Measurements from ENCODE around the gene RSPH1.

DNA sequence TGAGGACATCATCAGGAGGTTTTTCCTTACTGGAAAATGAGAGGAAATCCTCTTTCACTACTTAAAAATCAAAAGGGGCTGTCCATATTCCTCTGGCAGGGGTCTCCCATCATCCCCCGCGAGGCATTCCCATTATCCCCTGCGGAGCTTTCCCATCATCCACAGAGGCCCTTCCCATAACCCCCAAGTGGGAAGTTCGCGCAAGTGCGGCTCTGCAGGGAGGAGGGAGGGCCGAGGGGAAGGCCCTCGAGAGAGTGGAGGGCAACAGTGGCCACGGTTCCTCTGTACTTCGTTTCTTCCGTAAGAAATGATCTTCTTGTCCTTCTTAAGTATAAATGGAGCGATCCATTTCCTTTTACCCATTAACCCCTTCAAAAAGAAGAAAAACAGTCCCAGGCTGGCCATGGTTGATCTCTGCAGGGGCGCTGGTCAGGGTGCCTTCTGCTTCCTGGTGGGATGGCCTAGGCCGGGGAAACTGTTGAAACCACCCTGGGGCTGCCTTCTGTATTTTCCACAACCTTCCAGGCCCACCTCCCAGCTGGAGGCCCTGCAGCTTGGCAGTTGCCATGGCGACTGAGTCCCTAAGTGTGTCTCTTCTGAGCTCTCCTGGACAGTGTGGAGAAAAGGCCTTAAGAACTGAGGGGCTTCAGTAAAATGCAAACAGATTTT lies 3.6 kb upstream of the RSPH1 start:
- TF ChIP-seq, protein P1, sequence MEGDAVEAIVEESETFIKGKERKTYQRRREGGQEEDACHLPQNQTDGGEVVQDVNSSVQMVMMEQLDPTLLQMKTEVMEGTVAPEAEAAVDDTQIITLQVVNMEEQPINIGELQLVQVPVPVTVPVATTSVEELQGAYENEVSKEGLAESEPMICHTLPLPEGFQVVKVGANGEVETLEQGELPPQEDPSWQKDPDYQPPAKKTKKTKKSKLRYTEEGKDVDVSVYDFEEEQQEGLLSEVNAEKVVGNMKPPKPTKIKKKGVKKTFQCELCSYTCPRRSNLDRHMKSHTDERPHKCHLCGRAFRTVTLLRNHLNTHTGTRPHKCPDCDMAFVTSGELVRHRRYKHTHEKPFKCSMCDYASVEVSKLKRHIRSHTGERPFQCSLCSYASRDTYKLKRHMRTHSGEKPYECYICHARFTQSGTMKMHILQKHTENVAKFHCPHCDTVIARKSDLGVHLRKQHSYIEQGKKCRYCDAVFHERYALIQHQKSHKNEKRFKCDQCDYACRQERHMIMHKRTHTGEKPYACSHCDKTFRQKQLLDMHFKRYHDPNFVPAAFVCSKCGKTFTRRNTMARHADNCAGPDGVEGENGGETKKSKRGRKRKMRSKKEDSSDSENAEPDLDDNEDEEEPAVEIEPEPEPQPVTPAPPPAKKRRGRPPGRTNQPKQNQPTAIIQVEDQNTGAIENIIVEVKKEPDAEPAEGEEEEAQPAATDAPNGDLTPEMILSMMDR (IDR thresholded peaks at IDR 0.05), result no peak
- TF ChIP-seq POLR2AphosphoS5 (IDR thresholded peaks at IDR 0.05) (no peak), POLR2A (IDR thresholded peaks at IDR 0.05) (no peak), EP300 (IDR thresholded peaks at IDR 0.05) (no peak)
